NOMO-1 (cell line): ENCODE data around the gene MEIS1.
"Not testable (repeated sequence)": the region's sequence is repeated elsewhere in the genome, so short reads cannot be mapped to it uniquely, and the experiment has no call there.

Experiments used
- DNase-seq, 2 experiments: peaks; one replicate each; lab custom pipeline; 2025; ENCODE audit not compliant: unreplicated experiment in 2 of 2; lab: John Stamatoyannopoulos, UW

The MEIS1 gene

GRCh38 chr2:66434679-66435548 lies at the start of gene MEIS1:
TSS of gene MEIS1 (plus strand) at chr2:66435125. CDS start at chr2:66435857, 732 bp downstream.
- DNase-seq: peak; percentile 93 to 95

DNA sequence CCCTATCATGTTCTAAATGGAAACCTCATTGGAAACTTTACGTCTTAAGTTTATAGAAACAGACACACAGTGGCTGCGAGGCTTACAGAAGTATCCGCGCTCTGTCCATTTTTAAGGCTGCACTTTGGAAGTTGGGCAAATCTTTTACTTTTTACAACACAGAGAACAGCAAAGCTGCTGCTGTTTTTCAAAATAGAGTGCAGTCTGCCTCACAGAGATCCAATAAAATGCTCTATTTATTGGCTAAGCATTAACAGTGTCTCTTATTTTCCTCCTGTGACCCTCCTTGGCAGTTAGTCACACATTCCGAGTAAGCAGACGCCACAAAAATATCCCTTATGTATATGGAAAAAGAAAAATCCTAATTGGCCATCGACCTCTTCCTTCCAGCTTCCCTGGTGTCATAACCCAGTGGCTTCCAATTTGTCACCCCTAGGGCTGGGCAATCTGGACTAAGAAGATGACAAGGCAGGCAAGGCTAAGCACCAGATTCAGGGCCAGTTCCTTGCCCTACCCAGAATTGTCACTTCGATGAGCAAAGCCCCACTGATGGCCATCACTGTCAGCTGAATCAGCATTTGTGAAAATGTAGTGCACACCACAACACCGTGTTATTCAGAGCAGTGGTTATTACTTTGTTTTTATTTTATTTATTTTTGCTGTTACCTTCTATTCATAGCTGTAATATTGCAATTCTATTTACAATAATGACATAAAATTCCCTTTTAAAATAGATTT lies 47.7 kb upstream of the MEIS1 start:
- DNase-seq: no peak

DNA sequence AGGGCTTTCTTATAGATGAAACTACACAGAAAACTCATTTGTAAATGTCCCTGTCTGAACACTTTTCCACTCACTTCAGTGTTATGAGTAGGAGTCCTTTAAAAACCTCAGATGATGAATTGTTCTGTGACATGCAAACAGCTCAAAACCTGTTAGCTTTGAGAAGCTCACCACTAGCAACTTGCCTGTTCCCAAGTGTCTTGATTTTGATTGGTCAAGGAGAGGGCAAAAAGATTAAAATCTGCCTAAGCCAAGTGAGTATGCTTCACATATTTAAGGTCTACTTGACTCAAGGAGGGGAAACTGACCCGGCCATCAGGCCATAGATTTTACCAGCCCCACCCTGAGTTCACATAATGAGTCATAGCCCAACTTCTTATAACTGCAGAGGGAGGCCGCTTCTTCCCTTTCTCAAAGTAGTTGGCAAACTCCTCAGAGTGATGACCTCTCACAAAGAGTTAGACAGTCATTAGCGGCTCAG lies 45.2 kb upstream of the MEIS1 start:
- no peak for DNase-seq

DNA sequence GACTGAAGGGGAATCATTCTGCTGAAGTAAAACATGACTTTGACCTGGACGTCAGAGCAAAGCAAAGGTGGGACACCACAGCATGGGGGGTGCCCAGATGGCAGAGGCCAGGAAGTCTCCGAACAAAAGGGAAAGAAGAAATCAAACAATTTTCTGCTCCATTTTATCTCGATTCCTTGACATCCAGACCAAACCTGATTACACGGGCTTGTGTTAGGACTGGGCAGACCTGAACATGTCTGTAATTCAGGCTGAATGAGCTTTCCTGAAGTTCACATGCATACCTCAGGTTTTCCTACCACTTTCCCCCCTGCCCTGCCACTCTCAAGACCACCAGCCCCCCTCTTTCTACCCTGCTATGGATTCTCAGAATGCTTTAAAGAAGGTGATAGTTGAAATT lies 44.8 kb upstream of the MEIS1 start:
- DNase-seq: no peak

DNA sequence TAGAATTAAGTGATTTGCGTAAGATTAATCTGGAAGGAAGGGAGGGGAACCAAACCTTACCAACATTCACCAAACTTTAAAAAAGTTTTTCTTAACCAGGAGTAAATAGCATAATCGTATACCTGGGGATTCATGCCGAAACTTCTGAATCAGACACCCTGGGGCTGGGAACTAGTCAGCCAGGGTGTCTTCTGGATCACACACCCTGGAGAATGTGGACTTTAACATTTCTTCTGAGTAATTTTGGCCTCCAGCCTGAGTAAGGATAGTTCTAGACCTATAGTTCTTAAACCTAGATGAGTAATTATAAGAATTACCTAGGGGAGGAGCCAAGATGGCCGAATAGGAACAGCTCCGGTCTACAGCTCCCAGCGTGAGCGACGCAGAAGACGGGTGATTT lies 44.1 kb upstream of the MEIS1 start:
- DNase-seq: no peak

DNA sequence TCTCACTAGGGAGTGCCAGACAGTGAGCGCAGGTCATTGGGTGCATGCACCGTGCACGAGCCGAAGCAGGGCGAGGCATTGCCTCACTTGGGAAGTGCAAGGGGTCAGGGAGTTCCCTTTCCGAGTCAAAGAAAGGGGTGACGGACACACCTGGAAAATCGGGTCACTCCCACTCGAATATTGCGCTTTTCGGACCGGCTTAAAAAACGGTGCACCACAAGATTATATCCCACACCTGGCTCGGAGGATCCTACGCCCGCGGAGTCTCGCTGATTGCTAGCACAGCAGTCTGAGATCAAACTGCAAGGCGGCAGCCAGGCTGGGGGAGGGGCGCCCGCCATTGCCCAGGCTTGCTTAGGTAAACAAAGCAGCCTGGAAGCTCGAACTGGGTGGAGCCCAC lies 43.7 kb upstream of the MEIS1 start:
- not testable (repeated sequence) for DNase-seq

GRCh38 chr2:66405473-66405872 lies 29.5 kb upstream of the MEIS1 start:
- DNase-seq: no peak

DNA sequence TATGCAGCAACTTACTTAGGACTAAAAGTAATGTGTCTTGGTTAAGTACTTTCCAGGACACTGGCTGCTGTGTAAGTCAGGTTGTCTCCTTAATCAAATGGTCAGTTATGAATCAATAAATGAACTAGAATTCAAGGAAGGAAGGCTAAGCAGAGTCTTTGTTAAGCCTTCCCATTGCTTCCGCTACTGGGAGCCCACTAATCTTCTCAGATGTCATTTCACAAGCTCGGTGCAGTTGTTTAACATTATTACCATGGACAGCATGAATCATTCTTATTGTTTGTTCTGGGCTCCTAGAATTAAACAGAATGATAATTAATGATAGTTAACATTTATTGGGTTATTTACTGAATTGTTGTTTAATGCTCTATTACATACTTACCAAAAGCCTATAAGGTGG lies 26.0 kb upstream of the MEIS1 start:
- no peak for DNase-seq

- DNase-seq: no peak
Observed at GRCh38 chr2:66412874-66413273, 22.1 kb upstream of the MEIS1 start.

GRCh38 chr2:66414896-66415295 lies 20.0 kb upstream of the MEIS1 start:
- DNase-seq: no peak

DNA sequence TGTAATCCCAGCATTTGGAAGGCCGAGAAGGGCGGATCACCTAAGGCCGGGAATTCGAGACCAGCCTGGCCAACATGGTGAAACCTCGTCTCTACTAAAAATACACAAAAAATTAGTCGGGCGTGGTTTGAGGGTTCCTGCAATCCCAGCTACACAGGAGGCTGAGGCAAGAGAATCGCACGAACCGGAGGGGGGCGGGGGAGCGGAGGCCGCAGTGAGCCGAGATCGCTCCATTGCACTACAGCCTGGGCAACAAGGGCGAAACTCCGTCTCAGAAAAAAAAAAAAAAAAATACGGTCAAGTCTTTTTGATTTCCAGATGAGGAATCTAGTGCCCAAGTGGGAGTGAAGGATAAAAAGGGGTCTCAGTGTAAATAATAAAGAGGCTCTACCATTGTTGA lies 16.5 kb upstream of the MEIS1 start:
- DNase-seq: no peak

GRCh38 chr2:66421612-66422011 lies 13.3 kb upstream of the MEIS1 start:
- no peak for DNase-seq

- DNase-seq: no peak
Observed at GRCh38 chr2:66423391-66424124, 11.4 kb upstream of the MEIS1 start.

DNA sequence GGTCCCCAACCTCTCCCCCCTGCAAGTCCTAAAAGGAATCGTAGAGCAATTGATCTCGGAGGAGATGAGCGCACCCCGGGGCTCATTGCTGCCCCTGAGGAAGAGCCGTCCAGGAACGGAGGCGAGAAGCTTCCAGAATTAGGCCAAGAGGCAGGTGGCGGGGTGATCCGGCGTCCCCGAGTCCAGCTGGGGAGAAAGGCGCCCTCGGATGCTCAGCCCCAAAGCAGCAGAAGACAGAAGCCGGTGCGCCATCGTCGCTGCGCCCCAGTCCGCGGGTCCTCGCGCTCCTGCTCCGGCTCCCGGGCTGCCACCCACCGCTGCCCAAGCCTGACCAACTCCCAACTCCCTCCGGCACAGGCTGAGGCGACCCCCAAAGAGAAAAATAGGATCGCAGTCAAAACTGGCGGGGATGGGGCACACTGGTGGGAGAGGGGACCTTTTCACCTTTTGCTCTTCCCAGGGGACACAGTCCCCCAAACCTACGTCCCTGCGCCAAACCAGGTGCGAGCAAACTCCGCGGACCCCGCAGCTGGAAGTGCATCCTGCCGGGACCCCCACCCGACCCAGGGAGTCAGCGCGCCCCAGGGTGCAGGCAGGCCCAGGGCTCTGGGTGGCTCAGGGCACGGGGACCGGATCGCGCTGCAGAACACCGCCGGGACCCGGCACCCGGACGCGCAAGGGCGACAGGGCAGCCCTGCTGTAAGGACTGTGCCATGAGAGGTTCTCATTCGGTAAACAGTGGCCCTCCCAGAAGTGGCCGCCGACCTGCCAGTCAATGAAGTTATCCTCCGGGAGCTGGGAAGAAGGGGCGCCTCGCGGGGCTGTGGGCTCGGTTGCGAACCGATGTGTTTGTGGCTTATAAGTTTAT lies 8.4 kb upstream of the MEIS1 start:
- DNase-seq: no peak

GRCh38 chr2:66427300-66427699 lies 7.6 kb upstream of the MEIS1 start:
- DNase-seq: no peak

- DNase-seq: peak in 1 of 2 experiments; percentile 43
Observed at GRCh38 chr2:66428986-66429612, 5.8 kb upstream of the MEIS1 start.

GRCh38 chr2:66429693-66430504 lies 5.0 kb upstream of the MEIS1 start:
- DNase-seq: no peak

DNA sequence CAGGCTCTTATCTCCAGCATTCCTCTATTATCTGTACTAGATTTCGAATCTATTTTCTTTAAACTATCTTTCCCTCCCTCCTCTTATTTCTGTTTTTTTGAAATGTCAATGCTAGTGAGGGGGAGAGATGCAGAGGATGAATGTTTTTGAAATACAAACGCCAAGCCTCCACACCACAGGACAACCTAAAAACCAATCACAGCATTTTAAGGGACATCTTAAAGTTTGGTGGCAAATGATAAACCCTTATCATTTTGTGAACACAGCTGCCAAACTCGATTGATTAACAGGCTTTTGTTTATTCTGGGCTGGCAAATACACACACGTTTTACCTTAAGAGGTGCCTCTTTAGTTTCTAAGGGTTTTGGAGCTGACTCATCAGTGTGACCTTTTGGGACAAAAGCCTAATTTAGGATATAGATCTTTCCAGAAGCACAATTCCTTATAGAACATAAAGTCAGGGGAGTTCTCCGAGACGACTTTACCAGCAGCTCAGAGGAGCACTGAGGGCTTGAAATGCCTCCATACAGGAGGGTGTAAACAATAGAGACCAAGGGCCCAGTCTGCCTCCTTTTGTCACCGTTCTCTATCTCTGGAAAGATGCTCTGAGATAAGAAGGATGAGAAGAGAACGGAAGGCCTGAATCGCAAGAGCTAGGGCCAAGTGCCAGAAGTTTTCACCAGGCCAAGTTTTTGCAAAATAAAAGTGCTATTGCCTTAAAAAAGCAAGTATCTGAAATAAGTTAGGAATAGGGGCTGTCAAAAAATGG lies 4.2 kb upstream of the MEIS1 start:
- DNase-seq: no peak
